ENCODE results near the gene BRD3OS.

- TF ChIP-seq EZH2 (IDR thresholded peaks at IDR 0.05; ENCODE audit: insufficient read depth, poor library complexity, severe bottlenecking) = no peak
- TF ChIP-seq EZH2phosphoT487 (IDR thresholded peaks at IDR 0.05; ENCODE audit: insufficient read depth, low read depth) = no peak
These were observed 23.3 kb downstream of the BRD3OS start for GRCh38 chr9:134048582-134048968.
